ENCODE results near the gene HPSE2.
"Not testable (repeated sequence)": the region's sequence is repeated elsewhere in the genome, so short reads cannot be mapped to it uniquely, and the experiment has no call there.

The HPSE2 gene

DNA sequence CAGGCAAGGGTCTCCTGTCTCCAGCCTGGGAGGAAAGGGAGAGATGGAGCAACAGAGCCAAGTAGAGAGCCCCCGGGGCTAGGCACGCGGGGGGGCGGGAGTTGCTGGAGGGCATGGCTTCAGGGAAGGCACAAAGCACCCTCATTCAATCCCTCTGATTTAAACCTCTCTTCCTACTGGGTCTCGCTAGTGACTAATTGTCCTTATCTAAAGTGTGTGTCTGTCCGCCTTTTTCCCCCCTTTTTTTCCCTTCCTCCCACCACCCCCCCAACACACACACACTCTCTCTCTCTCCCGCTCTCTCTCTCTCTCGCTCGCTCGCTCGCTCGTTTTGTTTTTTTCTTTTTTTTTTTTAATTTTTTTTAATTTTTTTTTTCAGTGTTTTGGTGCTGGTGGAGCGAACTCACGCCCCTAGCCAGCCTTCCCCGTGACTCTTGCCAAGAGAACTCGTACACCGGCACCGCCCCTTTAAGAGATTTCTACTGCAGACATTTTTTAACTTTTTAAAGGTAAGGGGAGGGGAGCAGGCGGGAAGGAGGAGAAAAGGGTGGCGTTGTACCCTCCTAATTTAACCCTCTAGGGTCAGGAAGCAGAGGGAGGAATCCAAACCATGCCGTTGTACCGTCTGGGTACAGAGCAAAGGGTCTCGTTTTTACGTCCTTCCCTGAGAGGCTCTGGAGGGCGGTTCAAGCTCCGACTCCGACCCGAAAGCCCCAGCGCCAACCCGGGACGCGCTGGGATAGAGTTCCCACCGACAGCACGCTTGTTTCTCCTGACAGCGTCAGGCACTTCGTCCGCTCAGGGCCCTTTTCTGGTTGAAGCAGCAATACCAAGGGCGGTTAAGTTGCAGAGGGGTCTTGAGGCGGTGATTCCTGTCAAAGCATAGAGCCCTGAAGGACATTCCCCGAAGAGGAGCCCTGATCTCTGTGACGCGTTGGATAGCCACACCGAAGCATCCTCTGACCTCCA is at the start of gene HPSE2:
HPSE2 (minus strand) TSS at position 195 of the 969 bp plus-strand sequence.
- no peak for DNase-seq (ENCODE audit: low read depth)

DNA sequence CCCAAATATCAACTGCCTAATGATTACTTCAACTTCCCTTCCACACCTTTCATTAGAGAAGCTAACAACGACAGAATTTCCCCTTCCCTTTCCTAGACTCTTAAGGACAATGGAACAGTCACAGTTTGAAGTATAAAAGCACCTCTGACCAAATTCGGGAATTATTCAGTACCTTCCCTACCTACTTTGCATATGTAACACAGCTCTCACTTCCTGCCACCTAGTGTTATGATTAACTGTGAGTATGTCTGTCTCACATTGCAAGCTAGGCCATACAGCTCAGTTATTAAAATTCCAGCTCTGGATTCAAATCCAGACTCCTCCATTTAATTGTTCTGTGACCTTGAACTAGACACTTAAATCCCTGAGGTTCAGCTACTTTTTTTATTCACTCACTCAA is 44.8 kb upstream of the HPSE2 start:
- no peak for DNase-seq (ENCODE audit: low read depth)

DNA sequence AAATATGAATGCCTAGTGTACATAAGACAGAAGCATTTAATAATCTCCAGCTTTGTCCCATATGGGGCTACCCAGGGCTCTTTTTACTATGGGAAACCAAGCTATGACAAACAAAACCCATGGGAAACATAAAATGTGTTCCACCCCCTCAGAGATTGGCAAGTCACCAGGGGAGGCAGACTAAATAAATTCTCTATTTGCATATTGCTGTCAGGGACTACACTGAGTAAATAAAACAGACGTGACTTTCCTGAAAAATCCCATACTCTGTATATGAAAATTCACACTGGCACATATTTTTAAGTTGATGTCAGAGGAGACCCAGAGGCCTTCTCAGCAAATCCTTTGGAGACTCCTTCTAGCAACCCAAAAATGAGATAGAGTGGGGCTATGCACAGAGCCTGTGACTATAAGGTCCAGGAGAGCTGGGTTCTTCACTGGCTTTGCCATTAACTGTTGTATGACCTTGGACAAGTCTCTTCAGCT is 44.0 kb upstream of the HPSE2 start:
- no peak for DNase-seq (ENCODE audit: low read depth)

DNA sequence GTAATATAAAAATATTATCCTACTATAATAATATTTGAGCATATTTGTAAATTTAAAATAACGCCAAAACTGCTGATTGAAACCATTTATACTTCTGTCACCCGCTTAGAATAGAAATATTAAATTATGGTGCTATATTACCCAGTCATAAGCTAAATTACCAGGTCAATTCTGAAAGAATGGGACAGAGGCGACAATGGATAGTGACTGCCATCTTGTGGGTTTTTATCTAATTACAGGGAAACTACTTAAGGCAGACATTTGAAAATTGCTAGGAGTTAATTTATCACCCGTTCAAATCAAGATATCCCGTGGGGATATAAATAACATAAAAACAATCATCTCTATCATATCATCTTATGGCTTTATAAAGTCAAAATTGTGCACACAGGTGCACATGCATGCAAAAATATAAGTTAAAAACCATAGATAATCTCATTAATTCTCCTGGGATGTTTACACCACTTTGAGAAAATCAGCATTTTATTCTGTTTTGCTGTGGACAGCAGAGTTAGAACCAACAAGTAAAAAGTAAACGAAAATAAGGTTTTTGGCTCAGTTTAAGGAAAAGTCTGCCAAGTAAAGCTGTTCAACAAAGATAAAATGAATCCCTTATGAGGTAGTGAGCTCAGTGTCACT is 41.3 kb upstream of the HPSE2 start:
- peak; percentile 20 for DNase-seq (ENCODE audit: low read depth)

DNA sequence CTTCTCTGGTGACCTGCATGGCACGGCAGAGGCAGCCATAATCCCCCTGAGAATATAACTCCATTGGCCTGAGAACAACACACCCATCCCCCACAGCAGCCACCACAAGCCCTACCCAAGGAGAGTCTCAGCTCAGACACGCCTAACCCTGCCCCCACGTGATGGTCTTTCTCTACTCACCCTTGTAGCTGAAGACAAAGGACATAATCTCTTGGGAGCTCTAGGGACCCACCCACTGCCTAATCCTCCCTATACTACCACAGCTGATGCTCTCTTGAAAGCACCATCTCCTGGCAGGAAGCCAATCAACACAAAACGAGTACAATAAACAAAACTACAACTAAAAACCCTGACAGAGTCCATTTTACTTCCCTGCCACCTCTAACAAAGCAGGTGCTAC is 30.7 kb upstream of the HPSE2 start:
- DNase-seq (ENCODE audit: low read depth) = no peak

DNA sequence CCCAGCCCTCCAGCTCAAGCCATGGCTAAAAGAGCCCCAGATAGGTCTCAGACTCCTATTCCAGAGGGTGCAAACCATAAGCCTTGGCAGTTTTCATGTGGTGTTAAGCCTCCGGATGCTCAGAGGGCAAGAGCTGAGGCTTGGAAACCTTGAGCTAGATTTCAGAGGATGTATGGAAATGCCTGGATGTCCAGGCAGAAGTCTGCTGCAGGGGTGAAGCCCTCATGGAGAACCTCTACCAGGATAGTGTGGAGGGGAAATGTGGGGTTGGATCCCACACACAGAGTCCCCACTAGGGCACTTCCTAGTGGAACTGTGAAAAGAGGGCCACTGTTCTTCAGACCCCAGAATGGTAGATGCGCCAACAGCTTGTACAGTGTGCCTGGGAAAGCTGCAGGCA is 13.2 kb upstream of the HPSE2 start:
- no peak for DNase-seq (ENCODE audit: low read depth)

DNA sequence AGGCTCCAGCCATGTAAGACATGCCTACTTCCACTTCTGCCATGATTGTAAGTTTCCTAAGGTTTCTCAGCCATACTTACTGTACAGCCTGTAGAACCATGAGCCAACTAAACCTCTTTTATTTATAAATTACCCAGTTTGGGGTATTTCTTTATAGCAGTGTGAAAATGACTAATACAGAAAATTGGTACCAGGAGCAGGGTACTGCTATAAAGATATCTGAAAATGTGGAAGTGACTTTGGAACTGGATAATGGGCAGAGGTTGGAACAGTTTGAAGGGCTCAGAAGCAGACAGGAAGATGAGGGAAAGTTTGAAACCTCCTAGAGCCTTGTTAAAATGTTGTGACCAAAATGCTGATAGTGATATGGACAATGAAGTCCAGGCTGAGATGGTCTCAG is 12.2 kb upstream of the HPSE2 start:
- DNase-seq (ENCODE audit: low read depth) = not testable (repeated sequence)

DNA sequence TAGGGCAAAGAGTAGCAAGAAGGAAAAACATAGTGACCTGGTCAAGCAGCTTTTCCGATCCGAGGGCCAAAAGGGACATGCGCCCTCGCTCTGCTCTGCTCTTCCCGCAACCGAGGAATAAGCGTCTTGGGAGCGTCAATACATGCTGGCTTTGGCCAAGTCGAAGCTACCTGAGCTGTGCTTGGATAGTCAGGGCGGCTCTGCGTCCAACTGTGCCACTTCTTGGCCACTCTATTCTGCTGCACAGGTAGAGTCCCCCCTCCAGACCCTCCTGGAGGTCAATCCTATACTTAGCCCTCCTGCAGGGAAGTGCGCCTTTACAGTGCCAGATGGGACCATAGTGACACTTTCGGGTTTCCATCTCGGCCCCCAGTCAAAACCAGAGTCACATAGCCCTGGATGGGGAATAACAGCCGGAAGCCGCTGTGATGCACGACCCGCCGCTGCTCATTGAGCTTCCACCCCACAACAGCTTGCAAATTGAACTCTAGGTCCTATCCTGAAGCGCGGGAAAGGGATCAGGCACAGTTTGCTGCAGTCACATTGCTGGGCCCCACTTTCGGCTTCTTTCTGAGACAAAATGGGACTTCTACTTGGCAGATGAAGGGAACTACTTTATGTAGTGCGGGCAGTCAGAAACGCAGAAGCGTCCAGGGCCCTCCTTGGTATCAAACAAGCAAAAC is 1.1 kb upstream of the HPSE2 start:
- no peak for DNase-seq (ENCODE audit: low read depth)

DNA sequence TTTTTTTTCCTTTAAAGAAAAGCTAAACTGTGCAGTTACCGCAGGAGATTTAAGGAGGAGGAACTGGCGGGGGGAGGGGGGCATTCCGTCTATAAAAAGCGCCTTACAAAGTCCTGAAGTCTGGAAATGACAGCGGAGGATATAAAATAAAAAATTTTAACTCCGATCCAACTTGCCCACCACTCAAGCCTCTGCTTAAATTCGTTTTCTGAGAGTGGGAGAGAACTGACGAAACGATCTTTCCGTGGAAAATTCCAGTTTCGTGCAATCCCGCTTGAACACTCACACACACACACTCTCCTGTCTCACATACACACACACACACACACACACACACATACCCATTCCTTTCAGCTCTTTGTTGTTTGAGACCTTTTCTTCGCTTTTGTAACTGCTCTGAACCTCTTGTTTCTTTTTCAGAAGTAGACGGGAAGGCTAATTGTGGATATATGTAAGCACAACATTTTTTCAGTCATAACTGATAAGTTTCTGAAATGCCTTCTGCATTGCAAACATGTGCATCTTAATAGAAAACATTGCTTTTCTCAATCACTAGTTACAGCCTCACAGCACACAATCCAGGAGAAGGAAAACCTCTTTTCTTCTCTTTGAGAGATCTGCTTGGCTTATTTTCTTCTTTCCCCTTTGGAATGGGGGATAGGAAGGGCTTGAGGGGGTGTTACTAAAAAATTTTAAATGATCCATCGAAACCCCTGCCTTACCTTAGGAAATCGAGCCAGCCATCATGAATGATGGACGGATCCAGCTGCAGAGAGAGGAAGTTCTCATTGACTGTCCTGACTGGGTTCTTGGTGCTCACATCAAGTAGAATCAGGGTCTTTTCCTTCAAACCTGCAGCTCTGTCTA is 628 bp downstream of the HPSE2 start:
- peak; percentile 2 for DNase-seq (ENCODE audit: low read depth)

DNA sequence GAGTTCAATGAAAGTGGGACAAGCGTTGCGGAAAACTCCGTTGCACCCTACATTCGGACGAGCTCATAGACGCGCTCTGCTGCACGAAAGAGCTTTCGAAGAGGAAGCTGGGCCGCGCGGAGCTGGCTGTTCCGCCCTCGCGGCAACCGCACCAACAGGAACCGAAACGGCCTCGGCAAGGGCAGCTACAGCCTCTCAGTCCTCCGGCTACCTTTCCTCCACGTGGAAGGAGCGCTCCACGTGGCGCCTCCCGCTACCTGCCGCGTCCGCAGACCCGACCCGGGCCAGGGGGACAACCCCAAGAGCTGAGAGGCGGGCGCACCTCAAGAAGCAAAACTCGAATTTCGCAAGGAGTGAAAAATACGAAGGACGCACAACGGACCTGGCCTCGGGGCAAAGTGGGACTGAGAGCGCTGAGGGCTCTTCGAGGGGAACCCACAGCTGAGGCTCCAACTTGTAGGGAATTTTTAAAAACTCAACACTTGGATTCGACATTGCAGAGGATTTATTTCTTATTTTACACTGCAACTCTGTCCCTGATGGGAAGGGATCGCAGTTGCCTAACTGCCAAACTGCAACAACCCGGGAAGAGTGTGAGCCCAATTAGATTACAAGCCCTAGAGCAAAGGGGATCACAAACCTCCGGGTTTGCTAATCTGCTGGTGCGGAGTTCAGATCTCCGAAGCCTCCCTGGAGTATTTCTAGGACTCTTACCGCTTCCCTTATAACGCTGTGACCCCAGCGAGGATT is 1.4 kb downstream of the HPSE2 start:
- peak; percentile 47 for DNase-seq (ENCODE audit: low read depth)

DNA sequence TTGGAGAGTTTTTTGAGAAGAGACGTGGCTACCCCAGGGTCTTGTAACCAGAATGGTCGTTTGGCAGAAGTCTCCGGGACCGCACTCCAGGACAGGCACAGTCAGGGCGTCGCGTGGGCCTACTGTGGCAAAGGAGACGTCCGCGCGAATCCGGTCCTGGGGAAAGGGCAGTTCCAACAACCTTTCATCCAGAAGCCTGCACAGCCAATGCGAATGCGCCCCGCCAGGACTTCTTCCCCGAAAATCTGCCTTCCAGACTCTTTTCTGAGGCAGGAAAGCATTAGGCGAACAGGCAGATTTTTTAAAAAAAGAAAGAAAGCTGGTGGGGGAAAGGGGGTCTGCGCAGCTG is 2.0 kb downstream of the HPSE2 start:
- DNase-seq (ENCODE audit: low read depth) = no peak

DNA sequence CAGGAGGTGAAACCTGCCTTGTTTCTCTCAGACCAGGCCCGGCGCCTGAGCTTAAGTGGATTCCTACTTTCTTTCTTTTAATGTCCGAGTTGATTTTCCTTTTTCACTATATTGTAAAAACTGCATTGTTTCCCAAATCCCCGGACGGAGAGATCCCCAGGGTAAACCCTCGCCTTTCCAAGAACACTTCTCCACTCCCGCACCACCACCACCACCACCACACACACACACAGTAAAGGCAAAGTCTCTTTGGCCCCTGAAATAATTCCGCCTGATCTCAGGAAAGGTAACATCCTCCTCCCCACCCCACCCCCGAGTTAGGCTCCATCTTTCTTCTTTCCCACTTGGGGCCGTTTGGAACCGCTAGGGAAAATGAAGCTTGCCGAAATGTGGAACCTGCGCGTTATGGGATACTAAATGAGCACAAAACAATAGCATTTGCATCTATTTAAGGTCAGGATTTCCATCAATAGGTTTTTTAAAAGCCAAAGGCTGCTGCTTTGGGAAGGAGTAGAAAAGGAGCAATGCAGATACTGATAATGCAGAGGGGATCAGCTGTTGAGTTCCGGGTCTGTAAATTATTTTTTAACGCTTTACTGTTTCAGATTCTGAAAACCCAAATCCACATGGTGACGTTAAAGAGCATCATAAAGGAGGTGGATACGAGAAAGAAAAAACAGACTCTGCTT is 2.5 kb downstream of the HPSE2 start:
- no peak for DNase-seq (ENCODE audit: low read depth)

DNA sequence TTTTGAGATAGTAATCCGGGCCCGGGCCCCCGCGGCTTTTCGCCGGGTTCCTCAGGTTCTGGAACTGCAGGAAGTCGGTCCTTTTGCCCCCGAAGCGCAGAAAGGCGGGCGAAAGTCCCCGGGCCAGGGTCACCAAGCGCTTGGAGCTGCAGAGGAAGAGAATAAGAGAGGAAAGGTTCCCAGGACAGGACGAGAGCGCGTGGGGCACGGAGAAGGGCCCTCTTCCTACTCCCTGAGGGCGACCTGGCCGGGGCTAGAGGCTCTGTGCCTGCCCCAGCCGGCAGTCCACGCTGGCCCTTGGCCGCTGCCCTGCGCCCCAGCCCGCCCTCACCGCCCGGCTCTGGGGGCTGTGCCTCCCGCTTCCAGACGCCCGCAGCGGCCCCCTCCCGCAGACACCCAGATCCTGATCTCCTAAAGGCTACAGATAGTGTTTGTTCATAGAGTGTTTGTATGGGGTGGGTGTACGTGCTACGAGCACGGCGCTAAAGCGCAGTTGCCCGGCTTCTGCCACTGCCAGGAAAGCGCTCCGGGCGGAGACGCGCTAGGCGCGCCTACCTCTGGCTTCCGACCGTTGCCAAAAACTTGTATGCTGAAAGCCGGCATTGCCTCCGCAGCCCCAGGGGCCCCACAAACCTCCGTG is 3.2 kb downstream of the HPSE2 start:
- no peak for DNase-seq (ENCODE audit: low read depth)

DNA sequence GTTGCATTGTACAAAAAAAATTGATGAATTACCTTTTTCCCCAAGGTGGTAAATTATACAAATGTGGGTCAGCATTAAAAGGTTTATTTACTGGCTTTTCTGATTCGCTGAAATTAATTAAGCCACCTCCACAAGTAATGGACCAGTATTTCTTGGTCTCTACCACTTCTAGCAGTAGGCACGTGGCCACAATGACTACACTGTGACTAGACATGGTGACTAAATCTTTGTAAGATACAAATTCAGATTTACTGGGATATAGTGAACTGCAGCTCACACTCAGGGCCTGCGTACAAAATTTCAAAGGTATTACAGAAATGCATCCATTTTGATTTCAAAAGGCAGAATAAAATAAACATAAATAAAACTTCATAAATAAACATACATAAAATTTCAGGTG is 10.9 kb downstream of the HPSE2 start:
- no peak for DNase-seq (ENCODE audit: low read depth)

DNA sequence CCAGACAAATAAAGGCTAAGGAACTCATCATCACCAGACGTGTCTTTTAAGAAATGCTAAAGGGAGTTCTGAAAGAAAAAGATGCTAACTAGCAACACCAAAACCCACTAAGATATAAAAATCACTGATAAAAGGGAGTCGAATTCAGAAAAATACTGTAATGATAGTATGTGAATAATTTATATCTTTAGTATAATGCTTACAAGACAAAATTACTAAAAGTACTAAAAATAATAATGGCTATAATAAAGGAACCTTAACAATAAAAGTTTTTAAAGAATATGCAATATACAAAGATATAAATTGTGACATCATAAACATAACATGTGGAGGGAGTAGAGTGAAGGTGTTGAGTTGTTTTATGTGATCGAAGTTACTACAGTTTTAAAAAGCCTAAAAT is 28.3 kb downstream of the HPSE2 start:
- DNase-seq (ENCODE audit: low read depth) = no peak

DNA sequence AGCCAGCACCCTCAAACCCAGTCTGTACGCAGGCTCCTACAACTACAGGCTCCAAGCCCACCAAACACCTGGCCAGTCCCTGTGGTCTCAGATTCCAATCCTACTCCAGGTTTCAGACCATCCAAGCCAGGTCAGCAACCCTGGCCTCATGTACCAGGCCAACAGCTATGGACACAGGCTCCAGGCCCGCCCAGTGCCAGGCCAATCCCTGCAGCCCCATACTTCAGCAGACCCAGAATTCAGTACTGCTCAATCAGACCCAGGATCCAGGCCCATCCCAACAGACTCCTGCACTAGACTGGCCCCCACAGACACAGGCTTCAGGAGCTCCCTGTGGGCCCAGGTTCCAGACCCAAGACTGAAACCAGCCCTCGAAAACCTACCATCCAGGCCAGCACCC is 32.3 kb downstream of the HPSE2 start:
- DNase-seq (ENCODE audit: low read depth) = no peak

DNA sequence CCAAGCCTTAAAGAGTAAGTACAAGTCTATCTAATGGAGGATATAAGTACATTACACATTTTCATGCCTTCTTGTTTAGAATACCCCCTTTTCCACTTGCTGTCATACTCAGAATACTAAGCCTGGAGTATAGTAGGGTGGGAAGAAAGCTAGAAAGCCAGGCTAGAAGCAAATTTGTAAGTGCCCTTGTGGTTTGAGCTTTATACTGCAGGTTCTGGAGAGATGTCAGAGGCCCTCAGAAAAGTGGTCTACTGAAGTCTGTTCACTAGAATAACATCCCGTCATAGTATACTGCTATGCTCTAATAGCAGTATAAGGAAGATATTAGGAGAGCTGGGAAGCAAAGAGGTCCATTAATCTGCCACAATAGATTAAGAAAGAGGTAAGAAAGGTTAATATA is 62.7 kb downstream of the HPSE2 start:
- no peak for DNase-seq (ENCODE audit: low read depth)

DNA sequence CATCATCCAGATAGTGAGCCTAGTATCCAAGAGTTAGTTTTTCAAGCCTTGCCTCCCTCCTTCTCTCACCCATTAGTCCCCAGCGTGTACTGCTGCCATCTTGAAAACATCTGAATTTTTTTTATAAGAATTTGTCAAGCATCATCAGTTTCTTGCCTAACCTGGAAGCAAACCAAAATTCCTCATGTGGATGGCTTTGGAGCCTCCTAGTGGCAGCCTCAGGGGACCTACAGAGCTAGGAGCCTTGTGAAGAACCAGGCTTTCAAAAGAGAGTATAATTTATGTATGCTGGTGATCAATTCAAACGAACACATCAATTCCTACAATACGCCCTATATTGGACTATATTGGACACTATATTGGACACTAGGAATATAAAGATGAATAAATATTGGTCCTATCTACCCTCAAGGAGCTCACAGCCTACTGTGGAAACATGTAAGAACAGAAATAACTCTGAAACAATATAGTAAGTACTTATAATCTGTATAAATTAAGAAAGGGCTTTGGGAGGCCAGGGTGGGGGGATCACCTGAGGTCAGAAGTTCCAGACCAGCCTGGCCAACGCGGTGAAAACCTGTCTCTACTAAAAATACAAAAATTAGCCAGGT is 63.4 kb downstream of the HPSE2 start:
- DNase-seq (ENCODE audit: low read depth) = peak; percentile 25

DNA sequence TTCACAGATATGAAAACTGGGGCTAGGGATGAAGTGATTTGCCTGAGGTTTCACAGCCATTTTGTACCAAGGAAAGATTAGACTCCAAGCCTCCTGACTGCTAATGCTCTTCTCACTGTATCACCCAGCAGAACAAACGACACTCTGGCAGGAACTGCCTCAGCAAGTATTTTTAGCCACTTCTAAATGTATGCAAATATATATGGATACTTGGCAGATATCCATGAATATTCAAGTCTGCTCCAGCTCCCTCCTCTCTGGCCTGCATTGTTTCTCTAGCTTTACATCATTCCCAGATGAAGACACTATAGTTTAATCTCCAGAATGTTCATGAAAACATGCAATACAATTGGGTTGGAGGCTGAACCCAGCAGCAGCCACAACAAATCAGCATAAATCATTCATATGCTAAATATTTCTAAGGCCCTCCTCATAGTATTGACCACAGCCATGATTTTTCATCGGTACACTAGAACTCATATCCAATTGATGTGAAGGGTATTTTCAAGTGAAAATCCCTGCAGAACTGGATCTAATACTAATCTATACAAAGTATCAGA is 65.5 kb downstream of the HPSE2 start:
- no peak for DNase-seq (ENCODE audit: low read depth)

Measured in iris pigment epithelial cell (primary cell).